ENCODE results near the gene GALNT6.

GALNT6 gene

DNA sequence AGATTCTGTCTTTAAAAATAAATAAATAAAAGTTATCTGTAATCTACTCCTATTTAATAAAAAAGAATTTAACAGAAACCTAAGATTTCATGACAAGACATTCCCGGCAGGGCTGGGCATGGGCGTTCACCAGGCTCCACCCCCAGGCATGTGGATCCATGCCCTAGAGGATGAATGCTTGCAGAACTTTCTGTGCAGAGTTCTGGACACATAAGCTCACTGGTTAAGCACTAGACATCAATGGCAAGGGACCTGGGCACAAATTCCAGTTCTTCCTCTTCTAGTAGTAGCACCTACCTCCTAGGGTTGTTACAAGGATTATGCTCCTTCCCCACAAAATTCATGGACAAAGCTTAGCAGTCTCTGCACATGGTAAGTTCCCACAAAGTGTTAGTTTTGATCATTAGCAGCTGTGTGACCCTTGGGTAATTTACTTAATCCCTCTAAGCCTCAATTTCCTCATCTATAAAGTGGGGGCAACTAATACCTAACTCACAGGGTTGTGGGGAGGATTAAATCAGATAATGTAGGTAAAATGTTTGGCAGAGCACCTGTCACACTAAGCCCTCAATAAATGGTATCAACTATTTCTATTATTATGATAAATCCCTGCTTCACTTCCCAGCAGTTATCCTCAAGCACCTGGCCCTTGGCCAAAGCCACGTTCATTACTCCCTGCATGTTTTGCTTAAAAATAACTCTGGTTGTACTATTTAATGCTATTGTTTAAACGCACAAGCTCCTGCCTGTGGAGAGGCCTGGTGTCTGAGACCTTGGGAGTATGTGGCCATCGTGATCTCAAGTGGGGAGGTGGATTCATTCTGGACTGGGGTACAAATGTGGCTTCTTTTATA is 9.8 kb downstream of the GALNT6 start:
- DNase-seq: no peak

DNA sequence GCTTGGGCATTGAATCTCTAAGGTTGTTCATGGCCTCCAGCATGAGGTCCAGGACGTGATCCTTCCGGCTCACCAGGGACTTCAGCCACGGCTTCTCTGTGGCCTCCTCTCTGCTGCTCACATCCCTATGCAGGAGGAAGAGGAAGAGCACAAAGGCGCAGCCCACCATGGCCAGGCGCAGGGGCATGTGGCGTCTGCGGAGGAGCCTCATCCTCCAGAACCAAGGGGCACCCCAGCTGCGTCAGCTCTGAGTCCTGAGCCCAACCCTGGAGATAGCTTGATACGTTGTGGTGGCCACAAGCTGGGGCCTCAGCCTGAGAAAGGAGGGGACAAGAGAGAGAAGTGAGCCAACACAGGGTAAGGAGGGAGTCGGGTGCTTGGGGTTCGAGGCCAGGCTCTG is 11.6 kb downstream of the GALNT6 start:
- DNase-seq: no peak

DNA sequence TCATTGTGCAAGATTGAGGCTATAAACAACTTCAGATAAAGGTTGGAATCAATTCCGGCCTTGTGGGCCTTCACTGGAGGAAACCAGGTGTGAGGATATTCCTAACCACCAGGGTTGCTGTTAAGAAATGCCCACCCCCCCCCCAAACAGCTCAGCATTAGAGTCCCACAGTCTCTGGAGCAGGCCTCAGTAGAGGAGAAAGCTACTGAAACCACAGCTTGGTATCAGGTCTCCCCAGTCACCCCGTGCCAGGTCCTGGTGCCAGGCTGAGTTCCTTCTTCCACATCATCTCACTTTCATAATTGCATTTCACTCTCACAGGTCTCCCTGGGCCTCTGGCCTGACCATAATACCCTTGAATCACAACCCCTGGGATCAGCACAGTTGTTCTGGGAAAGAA is 12.5 kb downstream of the GALNT6 start:
- DNase-seq: no peak

DNA sequence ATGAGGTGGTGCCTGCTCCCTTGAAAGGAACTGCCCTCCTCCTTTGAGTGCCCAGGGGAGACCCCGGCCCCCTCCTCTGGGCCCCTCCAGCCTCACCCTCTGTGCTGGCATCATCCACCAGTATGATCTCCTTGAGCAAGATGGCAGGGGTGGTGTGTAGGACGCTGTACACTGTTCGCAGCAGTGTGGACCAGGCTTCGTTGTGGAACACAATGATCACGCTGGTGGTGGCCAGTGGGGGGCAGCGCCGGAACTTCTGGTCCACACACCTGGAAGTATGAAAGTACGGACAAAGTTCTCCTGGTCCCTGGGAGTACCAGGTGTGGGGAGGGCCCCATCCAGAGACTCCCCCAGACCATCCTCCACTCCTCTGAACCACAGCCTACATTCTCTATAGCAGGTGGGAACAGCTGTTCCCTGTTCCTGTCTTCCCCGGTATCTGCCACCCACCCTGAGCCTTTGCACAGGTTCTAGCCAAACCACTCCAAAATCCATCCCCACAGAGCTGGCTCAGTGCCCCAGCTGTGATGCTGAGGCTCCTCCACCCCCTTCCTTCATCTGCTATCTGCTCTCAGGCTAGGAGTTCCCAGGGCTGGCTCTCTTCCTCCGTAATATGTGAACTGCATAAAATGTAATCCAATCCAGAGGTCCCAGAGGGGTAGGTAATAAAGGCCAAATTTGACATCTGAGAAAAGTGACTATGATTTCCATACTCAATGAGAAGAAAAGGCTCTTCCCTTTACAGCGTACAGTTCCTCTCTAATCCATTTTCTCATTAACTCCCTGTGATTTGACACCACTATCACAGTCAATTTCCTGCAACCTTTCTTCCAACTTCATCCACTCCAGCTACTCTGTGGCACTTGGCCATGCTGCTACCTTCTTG is 13.9 kb downstream of the GALNT6 start:
- no peak for DNase-seq

DNA sequence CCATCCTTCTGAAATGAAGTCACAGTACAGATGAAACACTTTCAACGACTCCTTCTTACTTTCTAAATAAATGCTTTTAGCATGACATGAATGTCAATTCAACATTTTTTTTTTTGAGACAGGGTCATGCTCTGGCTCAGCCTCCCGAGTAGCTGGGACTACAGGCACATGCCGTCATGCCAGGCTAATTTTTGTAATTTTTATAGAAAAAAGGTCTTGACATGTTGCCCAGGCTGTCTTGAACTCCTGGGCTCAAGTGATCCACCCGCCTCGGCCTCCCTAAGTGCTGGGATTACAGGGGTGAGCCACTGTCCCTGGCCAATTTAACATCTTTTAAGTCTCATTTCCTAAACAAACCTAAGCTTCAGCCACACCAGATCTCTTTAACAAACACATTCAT is 16.4 kb downstream of the GALNT6 start:
- DNase-seq: no peak

DNA sequence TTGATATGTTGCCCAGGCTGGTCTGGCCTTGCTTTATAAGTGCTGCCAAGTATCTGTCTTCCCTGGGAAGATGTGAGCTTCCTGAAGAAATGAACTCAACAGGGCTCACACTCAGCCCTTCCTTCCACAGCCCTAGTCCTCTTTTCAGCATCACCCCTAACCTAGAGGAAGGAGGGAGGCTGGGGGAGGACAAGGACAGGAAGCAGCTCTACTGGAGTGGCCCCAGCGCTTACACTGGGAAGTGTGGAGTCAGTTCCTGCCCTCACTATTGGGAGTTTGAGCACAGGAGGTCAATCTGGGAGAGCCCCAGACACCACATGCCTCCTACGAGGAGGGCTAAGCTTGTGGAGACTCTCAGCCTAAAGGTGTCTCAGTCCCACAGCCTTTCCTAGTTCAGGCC is 16.8 kb downstream of the GALNT6 start:
- no peak for DNase-seq

DNA sequence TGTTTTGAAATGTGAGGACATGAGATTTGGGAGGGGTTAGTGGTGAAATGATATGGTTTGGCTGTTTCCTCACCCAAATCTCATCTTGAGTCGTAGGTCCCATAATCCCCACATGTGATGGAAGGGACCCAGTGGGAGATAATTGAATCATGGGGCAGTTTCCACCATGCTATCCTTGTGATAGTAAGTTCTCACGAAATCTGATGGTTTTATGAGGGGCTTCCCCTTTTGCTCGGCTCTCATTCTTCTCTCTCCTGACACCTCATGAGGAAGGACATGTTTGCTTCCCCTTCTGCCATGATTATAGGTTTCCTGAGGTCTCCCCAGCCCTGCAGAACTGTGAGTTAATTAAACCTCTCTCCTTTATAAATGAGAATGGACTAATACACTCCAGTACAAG is 18.0 kb downstream of the GALNT6 start:
- DNase-seq: no peak

DNA sequence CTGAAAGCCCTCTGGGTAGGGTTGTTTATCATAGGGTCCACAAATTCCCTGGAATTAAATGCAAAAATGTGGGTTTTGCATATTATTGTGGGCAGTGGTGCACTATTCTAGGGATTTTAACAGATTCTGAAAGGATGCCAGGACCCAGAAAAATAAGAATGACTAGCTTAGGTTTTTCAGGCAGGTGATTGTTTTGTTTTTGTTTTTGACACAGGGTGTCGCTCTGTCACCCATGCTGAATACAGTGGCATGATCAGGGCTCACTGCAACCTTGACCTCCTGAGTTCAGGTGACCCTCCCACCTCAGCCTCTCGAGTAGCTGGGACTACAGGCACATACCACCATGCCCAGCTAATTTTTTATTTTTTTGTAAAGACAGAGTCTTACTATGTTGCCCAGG is 19.2 kb downstream of the GALNT6 start:
- DNase-seq: no peak

DNA sequence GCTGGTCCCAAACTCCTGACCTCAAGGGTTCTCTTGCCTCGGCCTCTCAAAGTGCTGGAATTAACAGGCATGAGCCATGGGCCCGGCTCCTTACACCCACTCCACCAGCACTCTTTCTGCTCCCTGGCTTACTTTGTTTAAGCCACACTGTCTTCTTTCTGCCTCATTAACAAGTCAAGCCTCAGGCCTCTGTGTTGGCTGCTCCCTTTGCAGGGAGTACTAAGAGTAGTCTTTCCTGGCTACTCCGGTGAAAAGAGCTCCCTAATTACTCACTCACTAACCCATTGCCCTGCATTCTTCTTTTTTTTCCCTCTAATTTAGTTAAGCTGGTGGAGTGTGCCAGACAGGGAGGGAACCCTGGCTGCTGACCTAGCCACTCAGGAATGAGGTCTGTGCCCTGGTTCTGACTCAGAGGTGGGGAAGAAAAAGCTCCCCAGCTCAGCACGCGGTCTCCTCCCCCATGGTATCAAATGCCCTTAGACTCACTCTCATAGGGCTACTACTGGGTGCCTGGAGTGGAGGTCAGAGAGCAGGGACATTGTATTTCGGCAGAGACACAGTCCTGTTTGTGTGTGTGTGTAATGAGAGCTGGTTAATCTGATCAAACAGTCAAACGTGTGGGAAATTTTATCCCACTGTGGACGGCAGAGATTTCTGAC is 19.8 kb downstream of the GALNT6 start:
- no peak for DNase-seq

DNA sequence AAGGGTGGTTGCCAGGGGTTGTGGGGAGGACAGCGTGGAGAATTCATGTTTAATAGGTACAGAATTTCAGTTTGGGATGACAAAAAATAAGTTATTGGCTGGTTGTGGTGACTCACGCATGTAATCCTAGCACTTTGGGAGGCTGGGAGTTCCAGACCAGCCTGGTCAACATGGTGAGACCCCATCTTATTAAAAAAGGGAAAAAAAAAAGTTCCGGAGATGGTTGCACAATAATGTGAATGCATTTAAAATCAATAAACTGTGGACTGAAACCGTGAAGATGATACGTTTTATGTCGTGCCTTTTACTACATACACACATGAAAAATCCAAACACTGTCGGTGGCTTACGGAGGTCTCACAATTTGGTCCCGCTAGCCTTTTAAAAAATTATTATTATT is 20.5 kb downstream of the GALNT6 start:
- no peak for DNase-seq

DNA sequence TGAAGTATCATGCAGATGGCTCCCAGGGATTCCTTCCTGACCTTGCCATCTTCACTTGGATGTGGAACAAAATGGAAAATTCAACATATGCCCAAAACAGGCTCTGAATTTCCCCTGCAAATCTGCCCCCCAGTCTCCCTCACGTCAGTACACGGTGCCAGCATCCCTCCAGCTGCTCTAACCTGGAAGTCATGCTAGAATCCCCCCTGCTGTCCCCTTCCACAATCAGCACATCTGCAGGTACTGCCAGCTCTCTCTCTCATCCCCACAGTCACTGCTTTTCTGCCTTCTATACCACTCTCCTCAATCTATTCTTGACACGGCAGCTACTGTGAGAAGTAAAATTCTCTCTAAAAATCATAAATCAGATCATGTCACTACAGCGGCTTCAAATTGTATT is 21.6 kb downstream of the GALNT6 start:
- no peak for DNase-seq

DNA sequence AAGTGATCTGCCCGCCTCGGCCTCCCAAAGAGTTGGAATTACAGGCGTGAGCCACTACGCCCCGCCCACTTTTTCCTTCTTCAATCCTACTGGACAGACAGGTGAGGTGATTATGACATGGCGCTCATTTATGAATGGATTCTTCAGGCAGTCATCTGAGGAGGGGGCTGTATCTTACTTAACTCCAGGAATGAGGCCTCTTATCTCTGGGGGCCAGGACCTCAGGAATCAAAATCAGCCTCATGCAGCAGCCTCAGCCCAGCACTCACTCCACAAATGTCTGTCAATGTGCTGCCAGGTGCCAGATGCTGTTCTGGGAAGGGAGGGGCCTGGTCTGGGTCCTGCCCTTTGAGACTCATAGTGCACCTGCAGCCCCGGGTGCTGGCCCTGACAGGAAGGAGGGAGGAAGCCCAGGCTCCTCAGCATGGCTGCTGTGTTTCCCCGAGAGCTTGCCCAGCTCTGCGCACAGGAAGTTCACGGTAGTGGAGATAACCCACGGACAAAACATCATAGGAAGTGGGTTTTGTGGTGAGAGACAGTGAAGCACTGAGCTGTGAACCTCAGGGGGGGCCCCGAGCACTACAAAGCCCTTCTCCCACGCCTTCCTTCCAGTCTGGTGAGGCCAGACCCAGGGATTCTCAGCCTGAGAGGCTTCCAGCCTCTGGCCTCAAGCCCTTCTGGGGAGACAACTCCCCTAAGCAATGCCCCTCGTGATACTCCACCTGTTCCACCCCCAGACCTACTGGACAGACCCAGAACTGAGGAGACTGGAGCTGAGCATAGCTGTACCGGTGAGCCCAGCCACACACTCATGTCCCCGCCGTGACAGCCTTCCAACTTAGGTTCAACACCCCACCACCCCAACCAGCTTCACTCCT is 22.3 kb downstream of the GALNT6 start:
- DNase-seq: peak; percentile 89

DNA sequence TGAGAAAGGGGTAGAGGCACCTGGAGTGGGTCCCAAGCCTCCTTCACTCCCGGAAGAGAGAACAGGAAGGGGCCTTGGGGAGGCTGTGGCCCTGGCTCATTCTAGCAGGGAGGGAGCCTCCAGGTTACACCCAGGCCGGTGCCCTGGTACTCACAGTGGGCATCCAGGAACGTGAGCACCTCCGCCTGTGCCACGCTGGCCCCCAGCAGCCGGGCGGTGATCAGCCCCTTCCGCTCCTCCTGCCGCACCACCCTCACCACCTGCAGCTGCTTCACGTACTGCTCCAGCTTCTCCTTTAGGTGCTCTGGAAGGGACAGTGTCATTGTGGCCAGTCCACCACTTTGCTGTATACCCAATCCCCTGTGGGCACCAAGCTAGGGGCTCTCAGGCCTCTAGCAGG is 25.9 kb downstream of the GALNT6 start:
- no peak for DNase-seq

DNA sequence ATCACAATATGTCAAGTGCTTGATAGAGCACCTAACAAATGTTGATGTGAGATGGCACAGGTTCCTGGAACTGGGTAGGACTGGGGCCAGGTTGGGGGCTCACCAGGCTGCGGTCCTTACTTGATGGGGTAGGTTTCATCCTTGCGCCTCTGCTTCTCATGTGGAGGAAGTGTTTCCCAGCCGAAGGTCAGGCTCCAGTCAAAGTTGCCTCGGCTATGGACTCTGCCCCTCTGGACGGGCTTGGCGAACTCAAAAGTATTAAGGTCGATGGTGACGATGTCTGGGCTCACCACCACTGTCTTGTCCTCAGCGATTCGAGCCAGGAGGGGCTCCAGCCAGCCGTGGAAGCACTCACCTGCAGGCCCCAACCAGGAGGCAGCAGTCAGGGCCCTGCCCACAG is 27.2 kb downstream of the GALNT6 start:
- no peak for DNase-seq

DNA sequence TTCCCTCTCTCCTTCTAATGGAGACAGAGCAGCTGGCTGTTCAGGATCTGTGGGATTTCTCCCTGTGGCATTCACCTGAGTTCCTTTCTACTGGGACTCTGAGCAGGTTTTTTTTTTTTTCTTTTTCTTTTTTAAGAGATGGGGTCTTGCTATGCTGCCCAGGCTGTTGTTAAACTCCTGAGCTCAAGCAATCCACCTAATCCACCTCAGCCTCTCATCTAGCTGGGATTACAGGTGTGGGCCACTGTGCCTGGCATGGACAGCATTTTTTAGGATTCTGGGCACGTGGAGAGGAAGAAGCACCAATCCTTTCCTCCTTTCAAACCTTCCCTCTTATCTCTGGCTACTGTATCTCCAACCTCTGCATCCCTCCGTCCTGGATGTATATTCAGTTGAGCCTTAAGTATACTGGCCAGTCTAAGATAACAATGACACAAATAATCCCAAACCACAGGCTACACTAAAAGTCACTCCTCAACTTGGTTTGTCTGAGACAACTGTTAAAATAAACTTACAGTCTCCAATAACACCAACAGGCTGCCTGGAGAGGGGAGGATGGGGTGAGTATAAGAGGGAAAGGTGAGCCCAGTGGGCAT is 28.4 kb downstream of the GALNT6 start:
- no peak for DNase-seq

DNA sequence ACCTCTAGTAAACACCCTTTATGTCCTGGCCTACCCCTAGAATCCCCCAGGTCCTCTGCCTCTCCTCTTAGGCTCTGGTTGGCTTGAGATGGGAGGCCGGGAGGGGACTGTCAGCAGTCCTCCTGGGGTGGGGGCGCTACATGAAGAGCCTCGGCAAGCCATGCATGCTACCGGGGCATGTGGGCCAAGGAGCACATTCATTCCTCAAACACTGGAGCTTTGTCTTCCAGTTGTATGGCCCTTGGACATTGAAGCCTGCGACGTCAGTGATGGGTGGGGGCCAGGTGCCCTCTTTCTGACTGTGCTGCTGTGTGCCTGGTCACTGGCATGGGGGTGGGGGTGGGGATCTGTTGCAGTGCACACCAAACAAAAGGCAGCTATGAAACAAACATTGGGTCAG is 28.9 kb downstream of the GALNT6 start:
- DNase-seq: no peak

DNA sequence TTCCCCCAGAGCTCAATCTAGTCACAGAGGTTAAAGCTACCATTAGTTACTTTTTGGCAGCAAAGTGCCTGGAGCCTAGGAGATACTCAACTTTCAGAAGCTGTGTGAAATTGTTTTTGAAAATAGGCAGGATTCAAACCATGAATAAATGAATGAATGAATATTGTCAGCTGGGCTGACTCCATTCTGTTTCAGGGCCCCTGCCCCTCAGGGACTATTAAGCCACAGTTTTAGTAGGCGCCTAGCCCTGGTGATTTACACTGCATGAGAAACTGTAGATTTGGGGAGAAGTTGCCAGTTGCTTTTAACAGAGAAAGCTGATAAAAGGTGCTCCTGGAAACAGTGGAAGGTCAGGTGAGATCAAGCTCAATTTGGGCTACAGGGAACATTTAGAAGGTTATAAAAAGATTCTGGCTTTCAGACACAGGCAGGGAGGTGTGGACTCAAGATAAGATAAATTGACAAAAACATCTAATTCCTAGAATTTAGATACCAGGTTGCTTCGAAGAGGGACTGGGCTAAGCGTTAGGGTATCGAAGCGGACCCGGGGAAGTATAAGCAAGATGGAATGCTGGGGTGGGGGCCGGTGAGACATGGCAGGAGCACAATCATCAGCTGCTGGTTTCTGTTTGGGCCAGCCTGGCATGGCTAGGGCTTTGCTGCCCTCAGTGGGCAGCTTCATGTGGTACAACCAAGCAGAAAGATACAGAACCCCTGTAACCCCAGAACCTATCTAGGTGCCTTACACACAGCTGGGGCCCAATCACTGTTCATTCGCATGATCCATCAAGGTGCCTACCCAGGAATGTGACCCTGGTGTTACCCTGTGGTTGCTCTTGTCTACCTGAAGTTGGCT is 29.8 kb downstream of the GALNT6 start:
- DNase-seq: no peak

DNA sequence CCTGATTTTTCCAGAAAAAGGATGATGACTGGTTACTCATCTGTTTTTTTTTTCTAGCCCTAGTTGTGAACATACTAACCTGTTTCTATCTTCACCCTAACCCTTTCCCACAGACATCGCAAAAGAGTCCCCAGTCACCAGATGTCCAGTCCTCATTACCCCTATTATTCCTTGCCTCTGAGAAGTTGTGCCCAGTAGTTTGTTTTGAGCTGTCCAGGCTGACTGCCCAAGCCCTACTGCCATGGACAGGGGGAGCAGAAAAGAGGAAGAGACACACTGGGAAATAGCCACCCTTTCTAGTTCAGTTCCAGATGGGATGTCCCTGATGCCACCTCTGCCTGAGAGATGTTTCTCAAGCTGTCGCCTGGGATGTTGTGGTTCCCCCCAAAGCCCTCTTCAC is 30.9 kb downstream of the GALNT6 start:
- no peak for DNase-seq

DNA sequence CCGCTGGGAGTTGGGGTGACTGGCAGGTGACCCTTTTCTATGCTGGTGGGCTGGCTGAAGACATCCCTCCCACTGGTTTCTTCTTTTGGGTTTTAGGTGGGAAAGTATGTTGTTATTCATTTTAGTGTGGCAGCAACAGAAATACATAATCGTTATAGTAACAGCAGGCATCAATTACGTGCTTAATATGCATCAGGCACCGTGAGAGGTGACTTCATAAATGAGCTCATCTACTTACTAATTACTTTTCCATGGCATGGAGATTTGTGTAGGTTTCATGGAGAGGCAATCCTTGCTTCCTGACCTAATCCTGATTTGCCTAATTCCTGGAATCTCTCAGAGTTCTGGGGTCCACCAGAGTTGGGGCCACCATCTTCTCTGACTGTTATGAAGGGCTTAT is 31.4 kb downstream of the GALNT6 start:
- DNase-seq: no peak

DNA sequence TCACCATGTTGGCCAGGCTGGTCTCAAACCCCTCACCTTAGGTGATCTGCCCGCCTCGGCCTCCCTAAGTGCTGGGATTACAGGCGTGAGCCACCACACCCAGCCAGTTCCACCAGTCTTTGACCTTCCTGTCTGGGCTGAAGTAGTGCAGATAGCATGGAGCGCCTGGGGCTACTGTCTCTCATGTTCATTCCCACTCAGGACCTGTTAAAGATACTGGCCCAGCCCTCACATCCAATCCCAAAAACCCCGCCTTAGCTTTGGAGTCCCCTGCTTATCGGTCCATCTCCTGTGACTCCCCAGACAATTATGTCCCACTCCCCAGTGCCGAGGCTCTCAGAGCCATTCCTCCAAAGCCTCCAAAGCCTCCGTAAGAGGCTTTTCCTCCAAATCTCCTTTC is 32.7 kb downstream of the GALNT6 start:
- DNase-seq: no peak

DNA sequence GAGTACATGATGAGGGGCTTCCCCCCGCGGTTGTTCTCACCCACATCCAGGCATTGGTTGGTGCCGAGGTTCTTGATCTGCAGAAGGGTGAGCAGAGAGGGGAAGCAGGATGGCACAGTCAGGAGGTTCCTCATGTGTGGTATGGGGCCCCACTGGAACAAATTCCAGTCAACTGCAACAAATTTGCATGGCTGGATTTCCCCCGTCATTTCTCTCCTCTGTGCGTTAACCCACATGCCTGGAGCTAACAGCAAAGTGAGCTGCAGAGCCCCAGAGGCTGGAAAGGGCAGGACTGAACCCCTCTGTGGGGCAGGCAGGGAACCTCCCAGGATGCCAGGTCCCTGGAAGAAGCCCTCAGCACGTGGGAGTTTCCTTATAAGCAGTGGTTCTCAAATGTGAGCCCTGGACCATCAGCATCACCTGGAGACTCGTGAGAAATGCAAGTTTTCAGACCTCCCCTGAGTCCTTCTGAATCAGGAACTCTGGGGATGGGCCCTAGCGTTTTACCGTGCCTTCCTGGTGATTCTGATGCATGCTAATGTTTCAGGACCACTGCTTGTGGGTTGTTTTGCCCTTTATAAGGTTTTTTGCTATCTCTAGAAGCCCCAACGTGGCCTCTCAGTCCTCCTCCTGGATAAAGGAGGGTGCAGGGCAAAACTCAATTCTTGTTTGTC is 33.7 kb downstream of the GALNT6 start:
- no peak for DNase-seq
